ENCODE results near the gene HCK. TPM values are rescaled to one million over a fixed set of nuclear protein-coding genes. Genes with fewer than 3 reads are reported as not detected.

Gene HCK
- total RNA-seq, 1 experiment from 2014 or later, result not detected

GRCh38 chr20:32006053-32006452 lies 46.0 kb upstream of the HCK start:
- intact Hi-C loops (cut with micrococcal nuclease; ENCODE audit: unreplicated experiment), result no loop called here
- no peak overlapping the region for H3K4me3 ChIP-seq
- no peak for TF ChIP-seq CTCF (conservative IDR thresholded peaks at IDR 0.05)
- TF ChIP-seq EZH2 (IDR thresholded peaks at IDR 0.05; ENCODE audit: low read depth), result no peak
- H2AFZ ChIP-seq, result no peak overlapping the region
- H3K4me2 ChIP-seq, result no peak overlapping the region
- POLR2A ChIA-PET (ENCODE audit: unreplicated experiment), result no interaction called here
- no peak overlapping the region for H3K27ac ChIP-seq
- H3K9me3 ChIP-seq (ENCODE audit: insufficient read depth, low read depth), result no peaks in the 10 kb centered on the region
- CTCF ChIA-PET, result no interaction called here
- H3K27me3 ChIP-seq (ENCODE audit: insufficient read depth, low read depth), result peaks cover 73% of the 10 kb centered on the region
- H3K36me3 ChIP-seq (ENCODE audit: low read depth), result no peaks in the 10 kb centered on the region
- H3K9me2 ChIP-seq (ENCODE audit: insufficient read depth), result no peaks in the 10 kb centered on the region
- BruUV-seq (replicated peaks), result no TSS peak
- no peaks in the 10 kb centered on the region for H3F3A ChIP-seq (ENCODE audit: insufficient read depth, low read depth)
- H3K4me1 ChIP-seq (replicated peaks; ENCODE audit: insufficient read depth), result no peaks in the 10 kb centered on the region
- no peak for DNase-seq
- H4K20me1 ChIP-seq (ENCODE audit: insufficient read depth), result no peaks in the 10 kb centered on the region; the same call in 1 of the 2 replicates
- H3K79me2 ChIP-seq (ENCODE audit: low read depth), result no peaks in the 10 kb centered on the region

GRCh38 chr20:32006841-32007786 lies 44.9 kb upstream of the HCK start:
- TF ChIP-seq EZH2 (IDR thresholded peaks at IDR 0.05; ENCODE audit: low read depth), result no peak
- no peak for TF ChIP-seq CTCF (conservative IDR thresholded peaks at IDR 0.05)

GRCh38 chr20:32007787-32008616 lies 44.0 kb upstream of the HCK start:
- no peaks in the 10 kb centered on the region for H3K9me3 ChIP-seq (ENCODE audit: insufficient read depth, low read depth)
- no peak for TF ChIP-seq CTCF (conservative IDR thresholded peaks at IDR 0.05)
- no peak for TF ChIP-seq EZH2 (IDR thresholded peaks at IDR 0.05; ENCODE audit: low read depth)
- no peaks in the 10 kb centered on the region for H3K4me1 ChIP-seq (replicated peaks; ENCODE audit: insufficient read depth)
- intact Hi-C loops (cut with micrococcal nuclease; ENCODE audit: unreplicated experiment), result no loop called here
- H3K4me2 ChIP-seq, result no peak overlapping the region
- no peak for DNase-seq
- peaks cover 80% of the 10 kb centered on the region for H3K27me3 ChIP-seq (ENCODE audit: insufficient read depth, low read depth)
- no peaks in the 10 kb centered on the region for H3K79me2 ChIP-seq (ENCODE audit: low read depth)
- POLR2A ChIA-PET (ENCODE audit: unreplicated experiment), result interaction anchor here (0.7 kb wide), 1 partner anchor 506 kb away, joined by 4 read pairs; no protein-coding TSS in a partner anchor
- no peak overlapping the region for H3K27ac ChIP-seq
- H2AFZ ChIP-seq, result no peak overlapping the region
- H3F3A ChIP-seq (ENCODE audit: insufficient read depth, low read depth), result no peaks in the 10 kb centered on the region
- no peaks in the 10 kb centered on the region for H3K36me3 ChIP-seq (ENCODE audit: low read depth)
- H3K9me2 ChIP-seq (ENCODE audit: insufficient read depth), result no peaks in the 10 kb centered on the region
- no peak overlapping the region for H3K4me3 ChIP-seq
- no TSS peak for BruUV-seq (replicated peaks)
- CTCF ChIA-PET, result no interaction called here
- no peaks in the 10 kb centered on the region; the same call in 1 of the 2 replicates for H4K20me1 ChIP-seq (ENCODE audit: insufficient read depth)

More at GRCh38 chr20:32006841-32007786, 44.9 kb upstream of the HCK start:
- no peaks in the 10 kb centered on the region; the same call in 1 of the 2 replicates for H4K20me1 ChIP-seq (ENCODE audit: insufficient read depth)
- no peaks in the 10 kb centered on the region for H3K4me1 ChIP-seq (replicated peaks; ENCODE audit: insufficient read depth)
- H3K4me2 ChIP-seq, result no peak overlapping the region
- H3K27ac ChIP-seq, result no peak overlapping the region
- H3K9me2 ChIP-seq (ENCODE audit: insufficient read depth), result no peaks in the 10 kb centered on the region
- H3K27me3 ChIP-seq (ENCODE audit: insufficient read depth, low read depth), result peaks cover 76% of the 10 kb centered on the region
- POLR2A ChIA-PET (ENCODE audit: unreplicated experiment), result no interaction called here
- no peak overlapping the region for H2AFZ ChIP-seq
- no TSS peak for BruUV-seq (replicated peaks)
- no peak overlapping the region for H3K4me3 ChIP-seq
- CTCF ChIA-PET, result no interaction called here
- H3K36me3 ChIP-seq (ENCODE audit: low read depth), result no peaks in the 10 kb centered on the region
- intact Hi-C loops (cut with micrococcal nuclease; ENCODE audit: unreplicated experiment), result no loop called here
- no peaks in the 10 kb centered on the region for H3K79me2 ChIP-seq (ENCODE audit: low read depth)
- no peaks in the 10 kb centered on the region for H3F3A ChIP-seq (ENCODE audit: insufficient read depth, low read depth)
- no peak for DNase-seq
- H3K9me3 ChIP-seq (ENCODE audit: insufficient read depth, low read depth), result no peaks in the 10 kb centered on the region
